Stomach (tissue), 9 donors: ENCODE data around the gene TNFRSF8. TPM values are rescaled to one million over a fixed set of nuclear protein-coding genes. Genes with fewer than 3 reads are reported as not detected.

Experiments
- DNase-seq, 2 donors: peaks; one replicate each; pipeline versions ENCODE4 v3.0.0 to v3.0.0-alpha.2; 2013 to 2019
- H3K27ac ChIP-seq, 5 donors: fragments of 200-600 bp in 4 of 5; sonication (generic) in 4 of 5; one replicate each; pipeline ENCODE4 v1.5.1; 2013 to 2019; ENCODE audit warnings: mild to moderate bottlenecking in 1 of 5, moderate library complexity in 1 of 5
- H3K27me3 ChIP-seq, 3 donors: fragments of 200-600 bp; sonication (generic); one replicate each; pipeline ENCODE4 v1.5.1; 2017 to 2019; ENCODE audit warnings: mixed run types in 1 of 3
- H3K36me3 ChIP-seq, 4 donors: fragments of 200-600 bp; sonication (generic); 1 replicate in 3 of 4; 2 replicates in 1 of 4; pipeline ENCODE4 v1.5.1; 2016 to 2019
- H3K4me1 ChIP-seq, 4 donors: fragments of 200-600 bp; sonication (generic); one replicate each; pipeline ENCODE4 v1.5.1; 2016 to 2019
- H3K4me3 ChIP-seq, 4 donors: fragments of 200-600 bp; sonication (generic) in 3 of 4; one replicate each; pipeline ENCODE4 v1.5.1; 2016 to 2019; ENCODE audit warnings: mild to moderate bottlenecking in 1 of 4
- H3K9me3 ChIP-seq, 4 donors: fragments of 200-600 bp; sonication (generic); one replicate each; pipeline ENCODE4 v1.5.1; 2016 to 2019
- CTCF ChIP-seq, 7 experiments: fragments of 450-650 bp in 4 of 7; fragments of 200-600 bp in 3 of 7; sonication (generic) in 3 of 7; IDR thresholded peaks; one replicate each; pipeline ENCODE4 v1.5.1; 2016 to 2019; ENCODE audit warnings: antibody characterized with exemption in 7 of 7, control low read depth in 2 of 7, mild to moderate bottlenecking in 1 of 7
- EP300 ChIP-seq: sonication (generic); formaldehyde crosslinking; IDR thresholded peaks from one replicate; pipeline ENCODE4 v1.6.1; 2017; ENCODE audit warnings: antibody characterized with exemption
- POLR2A ChIP-seq, 4 donors: fragments of 450-650 bp; IDR thresholded peaks; one replicate each; pipeline ENCODE4 v1.6.1; 2016; ENCODE audit warnings: antibody characterized with exemption in 4 of 4, control low read depth in 2 of 4, mild to moderate bottlenecking in 1 of 4, moderate library complexity in 1 of 4
- POLR2AphosphoS5 ChIP-seq, 3 donors: sonication (generic); formaldehyde crosslinking; IDR thresholded peaks; one replicate each; pipeline ENCODE4 v1.6.1; 2016; ENCODE audit warnings: antibody characterized with exemption in 3 of 3
- WGBS, 5 donors: extraction: QIAGEN DNeasy Blood & Tissue Kit in 3 of 5; methylation state at CpG; one replicate each; pipeline versions ENCODE4 v1.1.5 to v1.1.7; 2013 to 2018; 5-methylcytosine and 5-hydroxymethylcytosine counted together
- intact Hi-C: fragments of 100-400 bp; cut with DNase I; formaldehyde crosslinking; loops from one replicate; pipeline ENCODE4 v1.15.1; 2023; ENCODE audit warnings: low total_unique reads
- polyA plus RNA-seq, 3 donors: library from polyadenylated mRNA; stranded (reverse); fragments of 200-250 nt; gene quantifications; one replicate each; pipeline ENCODE4 v1.2.3, GENCODE V29; 2013
- total RNA-seq, 5 donors: library from RNA; depleted of rRNA; stranded (reverse); fragments of >200 nt; gene quantifications; one replicate each; pipeline versions ENCODE4 v1.1.0 to v1.2.3, GENCODE V29; 2014 to 2016
- donor health status: healthy with polysubstance abuse.
- donor health status: Bipolar disorder and iron deficiency.
- donor health status: healthy.

Gene TNFRSF8
- total and polyA plus RNA-seq, 8 donors = 0.18 to 2.1 (median 0.88) TPM; not detected in 2

- Histone ChIP-seq H3K27ac (no peak overlapping the region), H3K4me3 (no peak overlapping the region), H3K27me3 (no peaks in the 10 kb centered on the region), H3K9me3 (no peaks in the 10 kb centered on the region), H3K36me3 (no peaks in the 10 kb centered on the region), H3K4me1 (no peaks in the 10 kb centered on the region)
- 85 to 93% (median 88%) methylated on average over 3 of the region's 3 CpGs for WGBS, 5 donors
- intact Hi-C loops = no loop called here
- TF ChIP-seq EP300 (no peak), POLR2A (IDR thresholded peaks at IDR 0.05) (no peak), POLR2AphosphoS5 (IDR thresholded peaks at IDR 0.05) (no peak), CTCF (IDR thresholded peaks at IDR 0.05) (no peak)
- no peak for DNase-seq
Observed at GRCh38 chr1:12090326-12090725, 27.2 kb downstream of the TNFRSF8 start.

GRCh38 chr1:12091191-12091590 lies 28.1 kb downstream of the TNFRSF8 start:
- Histone ChIP-seq H3K27ac (no peak overlapping the region), H3K9me3 (no peaks in the 10 kb centered on the region), H3K36me3 (no peaks in the 10 kb centered on the region), H3K4me1 (no peaks in the 10 kb centered on the region), H3K27me3 (no peaks in the 10 kb centered on the region), H3K4me3 (no peak overlapping the region)
- TF ChIP-seq EP300 = no peak
- TF ChIP-seq POLR2AphosphoS5 (IDR thresholded peaks at IDR 0.05) = no peak
- TF ChIP-seq POLR2A (IDR thresholded peaks at IDR 0.05) = no peak
- TF ChIP-seq CTCF (IDR thresholded peaks at IDR 0.05) = no peak
- DNase-seq = no peak
- intact Hi-C loops = no loop called here
- WGBS, 5 donors = 74 to 100% (median 86%) methylated on average over 1 of the region's 1 CpG

- no peak for DNase-seq
- no peaks in the 10 kb centered on the region for H3K27me3 ChIP-seq
- H3K36me3 ChIP-seq = no peaks in the 10 kb centered on the region
- H3K9me3 ChIP-seq = peaks cover 0 to 7% (median 0%) of the 10 kb centered on the region in 4 donors
- no peak overlapping the region for H3K27ac ChIP-seq
- intact Hi-C loops = no loop called here
- WGBS, 5 donors = 85 to 96% (median 92%) methylated on average over 3 of the region's 3 CpGs
- H3K4me1 ChIP-seq = no peaks in the 10 kb centered on the region
- H3K4me3 ChIP-seq = no peak overlapping the region
- TF ChIP-seq POLR2A (IDR thresholded peaks at IDR 0.05) (no peak), CTCF (IDR thresholded peaks at IDR 0.05) (no peak), POLR2AphosphoS5 (IDR thresholded peaks at IDR 0.05) (no peak), EP300 (no peak)
Observed at GRCh38 chr1:12094180-12094579, 31.1 kb downstream of the TNFRSF8 start.

GRCh38 chr1:12095452-12096263 lies 32.6 kb downstream of the TNFRSF8 start:
- Histone ChIP-seq H3K9me3 (peaks cover 0 to 7% (median 0%) of the 10 kb centered on the region in 4 donors), H3K36me3 (no peaks in the 10 kb centered on the region), H3K27ac (no peak overlapping the region), H3K4me1 (no peaks in the 10 kb centered on the region), H3K27me3 (no peaks in the 10 kb centered on the region), H3K4me3 (no peak overlapping the region)
- 88 to 92% (median 90%) methylated on average over 10 of the region's 10 CpGs for WGBS, 5 donors
- DNase-seq = no peak
- TF ChIP-seq POLR2AphosphoS5 (IDR thresholded peaks at IDR 0.05) = no peak
- TF ChIP-seq CTCF (IDR thresholded peaks at IDR 0.05) = no peak
- no peak for TF ChIP-seq EP300
- TF ChIP-seq POLR2A (IDR thresholded peaks at IDR 0.05) = no peak
- intact Hi-C loops = no loop called here
